Measurements from ENCODE around the gene PODXL.
"Not testable (repeated sequence)": the region's sequence is repeated elsewhere in the genome, so short reads cannot be mapped to it uniquely, and the experiment has no call there.

PODXL gene

DNA sequence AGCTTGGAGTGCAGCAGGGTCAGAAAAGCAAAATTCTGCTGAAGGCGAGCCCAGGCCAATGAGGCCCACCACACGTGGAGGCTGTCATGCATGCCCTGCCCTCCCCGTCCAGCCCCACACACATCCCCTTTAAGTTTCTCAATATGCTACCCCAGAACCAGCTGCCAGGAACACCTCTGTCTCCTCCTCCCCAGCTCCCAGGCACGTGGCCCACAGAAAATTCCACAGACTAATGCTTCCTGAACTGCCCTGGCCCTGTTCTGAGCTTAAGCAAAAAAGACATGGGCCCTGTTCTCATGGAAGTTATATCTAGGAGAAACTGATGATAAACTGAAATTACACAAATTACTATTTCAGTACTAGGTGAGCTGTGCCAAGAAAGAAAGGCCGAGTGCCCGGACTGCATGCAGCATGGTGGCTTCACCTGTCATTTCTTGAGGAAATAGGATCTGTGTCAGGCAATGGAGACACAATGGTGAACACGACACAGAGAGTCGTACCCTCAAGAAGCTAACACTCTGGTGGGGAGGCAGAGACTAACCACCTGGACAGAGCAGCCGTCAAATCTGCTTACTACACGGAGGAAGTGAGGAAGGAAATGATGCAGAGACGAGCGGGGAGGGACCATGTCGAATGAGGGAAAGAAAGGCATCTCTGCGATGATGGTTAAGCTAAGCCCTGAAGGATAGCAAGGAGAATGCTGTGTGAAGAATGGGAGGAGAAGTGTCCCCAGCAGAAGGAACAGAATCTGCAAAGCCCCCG is 44.5 kb downstream of the PODXL start:
- Histone ChIP-seq H3K27me3 (ENCODE audit: control insufficient read depth in 1 of 2, insufficient read depth in 2 of 2, low read length in 2 of 2) (no peaks in the 10 kb centered on the region), H3K9me3 (ENCODE audit: control insufficient read depth in 1 of 2, low read length in 2 of 2) (no peaks in the 10 kb centered on the region), H3K4me1 (ENCODE audit: control insufficient read depth in 1 of 2, insufficient read depth in 2 of 2, low read length in 2 of 2) (peaks cover 12 to 17% of the 10 kb centered on the region in 2 donors), H3K4me3 (ENCODE audit: low read depth in 1 of 2, low read length in 2 of 2) (no peak overlapping the region), H3K27ac (ENCODE audit: low read depth, low read length) (no peak overlapping the region), H3K9ac (ENCODE audit: low read depth in 1 of 2, low read length in 2 of 2) (no peak overlapping the region), H3K36me3 (ENCODE audit: control insufficient read depth in 1 of 2, insufficient read depth in 2 of 2, low read length in 2 of 2) (peaks cover 0 to 3% of the 10 kb centered on the region in 2 donors)

DNA sequence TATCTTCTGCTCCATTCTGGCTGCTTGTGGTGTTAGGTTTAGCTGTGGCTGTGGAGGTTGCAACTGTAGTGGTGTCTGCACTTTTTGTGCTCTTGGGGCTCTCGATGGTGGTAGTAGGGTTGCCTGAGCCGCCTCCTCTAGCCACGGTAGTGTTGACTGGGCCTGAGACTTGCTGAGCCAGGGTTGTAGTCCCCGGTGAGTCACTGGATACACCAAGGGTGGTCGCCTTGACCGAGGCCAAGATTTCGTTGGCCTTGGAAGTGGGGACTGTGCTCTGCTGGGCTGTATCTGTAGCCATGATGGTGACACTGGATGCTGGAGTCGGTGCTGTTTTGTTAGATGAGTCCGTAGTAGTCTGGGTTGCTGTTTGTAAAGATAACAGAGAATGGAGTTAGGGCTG is 45.4 kb downstream of the PODXL start:
- H3K9ac ChIP-seq (ENCODE audit: low read depth in 1 of 2, low read length in 2 of 2): no peak overlapping the region
- peaks cover 17 to 25% of the 10 kb centered on the region in 2 donors for H3K4me1 ChIP-seq (ENCODE audit: control insufficient read depth in 1 of 2, insufficient read depth in 2 of 2, low read length in 2 of 2)
- no peaks in the 10 kb centered on the region for H3K27me3 ChIP-seq (ENCODE audit: control insufficient read depth in 1 of 2, insufficient read depth in 2 of 2, low read length in 2 of 2)
- no peak overlapping the region for H3K4me3 ChIP-seq (ENCODE audit: low read depth in 1 of 2, low read length in 2 of 2)
- H3K9me3 ChIP-seq (ENCODE audit: control insufficient read depth in 1 of 2, low read length in 2 of 2): no peaks in the 10 kb centered on the region
- H3K27ac ChIP-seq (ENCODE audit: low read depth, low read length): no peak overlapping the region
- peaks cover 0 to 3% of the 10 kb centered on the region in 2 donors for H3K36me3 ChIP-seq (ENCODE audit: control insufficient read depth in 1 of 2, insufficient read depth in 2 of 2, low read length in 2 of 2)

DNA sequence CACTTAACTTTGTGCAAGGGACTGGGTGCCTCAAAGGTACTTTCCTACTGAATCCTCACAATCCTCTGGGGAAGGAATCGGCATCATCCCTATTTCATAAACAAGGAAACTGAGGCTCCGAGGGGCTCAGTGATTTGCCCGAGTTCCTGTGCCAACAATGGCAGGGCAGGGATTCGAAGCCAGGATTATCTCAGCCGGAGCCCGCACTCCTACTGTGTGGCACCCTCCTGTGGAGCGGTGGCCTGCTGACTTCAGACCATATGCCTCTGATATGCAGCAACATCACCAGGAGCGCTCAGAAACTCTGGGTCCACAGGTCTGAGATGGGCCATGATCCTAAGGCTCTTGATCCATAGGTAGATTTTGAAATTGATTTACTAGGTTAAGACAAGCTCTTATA is 46.6 kb downstream of the PODXL start:
- Histone ChIP-seq H3K36me3 (ENCODE audit: control insufficient read depth in 1 of 2, insufficient read depth in 2 of 2, low read length in 2 of 2) (peaks cover 0 to 3% of the 10 kb centered on the region in 2 donors), H3K27ac (ENCODE audit: low read depth, low read length) (no peak overlapping the region), H3K4me3 (ENCODE audit: low read depth in 1 of 2, low read length in 2 of 2) (no peak overlapping the region), H3K9me3 (ENCODE audit: control insufficient read depth in 1 of 2, low read length in 2 of 2) (no peaks in the 10 kb centered on the region), H3K27me3 (ENCODE audit: control insufficient read depth in 1 of 2, insufficient read depth in 2 of 2, low read length in 2 of 2) (no peaks in the 10 kb centered on the region), H3K9ac (ENCODE audit: low read depth in 1 of 2, low read length in 2 of 2) (no peak overlapping the region), H3K4me1 (ENCODE audit: control insufficient read depth in 1 of 2, insufficient read depth in 2 of 2, low read length in 2 of 2) (peaks cover 17 to 25% of the 10 kb centered on the region in 2 donors)

DNA sequence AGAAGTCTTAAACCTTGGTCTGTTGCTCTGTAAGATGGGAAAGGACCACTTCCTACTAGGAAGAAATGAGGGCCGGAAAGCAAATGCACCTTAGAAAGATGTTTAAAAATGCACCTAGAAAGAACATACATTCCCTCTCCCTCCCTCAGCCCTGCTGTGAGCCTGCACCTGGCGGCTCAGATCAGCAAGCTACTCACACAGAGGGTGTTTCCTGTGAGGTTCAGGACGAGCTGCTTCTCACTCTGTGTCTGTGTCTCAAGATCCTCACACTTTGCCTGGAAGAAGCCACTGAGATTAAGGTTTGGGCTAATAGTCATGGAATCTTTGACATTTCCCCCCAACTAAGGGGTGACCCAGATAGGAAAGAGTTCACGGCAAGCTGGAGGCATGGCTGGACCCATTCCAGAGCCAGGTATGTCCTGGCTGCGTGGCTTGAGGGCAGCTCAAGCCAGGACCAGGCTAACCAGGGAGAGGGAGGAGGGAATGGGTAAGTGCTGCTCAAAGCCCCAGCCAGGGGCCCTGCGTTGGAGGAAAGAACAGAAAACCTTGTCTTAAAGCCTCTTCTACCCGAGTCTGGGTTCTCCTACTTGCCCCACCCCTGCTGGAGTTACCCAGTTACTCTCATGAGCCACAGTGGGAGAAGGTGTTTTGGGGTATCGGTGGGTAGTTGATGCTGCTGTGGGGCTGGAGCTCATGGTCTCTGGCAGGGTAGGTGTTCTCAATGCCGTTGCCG is 47.5 kb downstream of the PODXL start:
- no peak overlapping the region for H3K9ac ChIP-seq (ENCODE audit: low read depth in 1 of 2, low read length in 2 of 2)
- no peaks in the 10 kb centered on the region for H3K9me3 ChIP-seq (ENCODE audit: control insufficient read depth in 1 of 2, low read length in 2 of 2)

DNA sequence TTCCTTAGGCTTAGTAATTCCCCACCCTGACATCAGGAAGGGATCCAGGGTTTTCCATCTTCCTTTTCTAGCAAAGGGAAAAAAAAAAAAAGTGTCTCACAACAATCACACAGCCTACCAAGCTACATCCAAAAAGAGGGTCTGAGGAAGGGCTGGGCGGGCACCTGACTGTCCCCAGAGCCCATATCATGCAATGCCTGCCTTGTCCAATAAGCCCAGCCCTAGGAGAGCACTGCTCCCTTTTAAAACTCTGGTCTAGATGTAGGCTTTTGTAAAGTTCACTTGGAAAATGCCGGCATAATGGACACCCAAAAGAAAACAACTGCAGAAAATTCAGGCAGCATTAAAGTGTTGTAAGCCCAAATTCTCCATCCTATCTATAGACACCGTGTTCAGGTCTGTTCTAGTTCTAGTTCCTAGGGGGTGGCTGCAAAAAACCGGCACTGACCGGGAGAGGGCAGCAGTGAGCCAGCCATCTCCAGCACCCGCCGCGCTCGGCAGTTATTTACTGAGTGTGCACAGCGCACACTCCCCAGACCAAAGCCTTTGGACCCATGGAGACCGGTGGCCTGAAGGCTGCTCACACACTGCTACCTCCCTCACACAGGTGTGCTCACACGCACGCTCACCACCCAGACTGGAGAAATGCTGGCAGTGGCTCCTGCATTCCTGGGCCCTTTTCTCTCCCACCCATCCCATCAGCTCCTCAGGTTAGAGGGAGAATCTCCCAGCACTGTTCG is 48.7 kb downstream of the PODXL start:
- Histone ChIP-seq H3K27me3 (ENCODE audit: control insufficient read depth in 1 of 2, insufficient read depth in 2 of 2, low read length in 2 of 2) (no peaks in the 10 kb centered on the region), H3K4me1 (ENCODE audit: control insufficient read depth in 1 of 2, insufficient read depth in 2 of 2, low read length in 2 of 2) (peaks cover 16 to 22% of the 10 kb centered on the region in 2 donors), H3K9ac (ENCODE audit: low read depth in 1 of 2, low read length in 2 of 2) (peak overlapping the region in 1 of 2 donors; percentile 45), H3K4me3 (ENCODE audit: low read depth in 1 of 2, low read length in 2 of 2) (peak overlapping the region in 1 of 2 donors; percentile 28), H3K36me3 (ENCODE audit: control insufficient read depth in 1 of 2, insufficient read depth in 2 of 2, low read length in 2 of 2) (peaks cover 0 to 3% of the 10 kb centered on the region in 2 donors), H3K9me3 (ENCODE audit: control insufficient read depth in 1 of 2, low read length in 2 of 2) (no peaks in the 10 kb centered on the region), H3K27ac (ENCODE audit: low read depth, low read length) (no peak overlapping the region)

More for the DNA sequence above, 47.5 kb downstream of the PODXL start:
- Histone ChIP-seq H3K36me3 (ENCODE audit: control insufficient read depth in 1 of 2, insufficient read depth in 2 of 2, low read length in 2 of 2) (peaks cover 0 to 3% of the 10 kb centered on the region in 2 donors), H3K4me3 (ENCODE audit: low read depth in 1 of 2, low read length in 2 of 2) (no peak overlapping the region), H3K27ac (ENCODE audit: low read depth, low read length) (no peak overlapping the region), H3K27me3 (ENCODE audit: control insufficient read depth in 1 of 2, insufficient read depth in 2 of 2, low read length in 2 of 2) (no peaks in the 10 kb centered on the region), H3K4me1 (ENCODE audit: control insufficient read depth in 1 of 2, insufficient read depth in 2 of 2, low read length in 2 of 2) (peaks cover 22 to 25% of the 10 kb centered on the region in 2 donors)

DNA sequence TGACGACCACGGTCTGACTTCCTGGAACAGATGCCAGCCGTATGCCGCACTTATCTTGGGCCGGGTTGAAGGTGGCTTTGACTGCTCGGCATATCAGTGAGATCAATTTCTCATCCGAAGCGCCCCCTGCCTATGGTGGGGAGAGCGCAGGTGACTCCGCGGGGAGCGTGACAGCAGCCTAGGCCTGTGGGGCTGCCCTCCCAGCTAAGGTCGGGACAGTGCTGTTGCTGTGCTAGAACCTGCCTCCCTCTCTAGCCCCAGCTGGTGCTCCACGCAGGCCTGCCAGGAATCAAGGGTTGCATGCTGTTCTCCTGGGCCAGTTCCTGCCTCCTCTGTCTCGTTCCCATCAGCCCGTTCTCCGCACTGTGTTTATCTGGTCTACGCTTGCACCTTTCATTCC is 49.8 kb downstream of the PODXL start:
- H3K9me3 ChIP-seq (ENCODE audit: control insufficient read depth in 1 of 2, low read length in 2 of 2): no peaks in the 10 kb centered on the region
- peaks cover 16 to 22% of the 10 kb centered on the region in 2 donors for H3K4me1 ChIP-seq (ENCODE audit: control insufficient read depth in 1 of 2, insufficient read depth in 2 of 2, low read length in 2 of 2)
- H3K9ac ChIP-seq (ENCODE audit: low read depth in 1 of 2, low read length in 2 of 2): no peak overlapping the region
- peak overlapping the region; percentile 23 to 50 for H3K4me3 ChIP-seq (ENCODE audit: low read depth in 1 of 2, low read length in 2 of 2)
- no peaks in the 10 kb centered on the region for H3K27me3 ChIP-seq (ENCODE audit: control insufficient read depth in 1 of 2, insufficient read depth in 2 of 2, low read length in 2 of 2)
- H3K36me3 ChIP-seq (ENCODE audit: control insufficient read depth in 1 of 2, insufficient read depth in 2 of 2, low read length in 2 of 2): peaks cover 0 to 3% of the 10 kb centered on the region in 2 donors
- no peak overlapping the region for H3K27ac ChIP-seq (ENCODE audit: low read depth, low read length)

DNA sequence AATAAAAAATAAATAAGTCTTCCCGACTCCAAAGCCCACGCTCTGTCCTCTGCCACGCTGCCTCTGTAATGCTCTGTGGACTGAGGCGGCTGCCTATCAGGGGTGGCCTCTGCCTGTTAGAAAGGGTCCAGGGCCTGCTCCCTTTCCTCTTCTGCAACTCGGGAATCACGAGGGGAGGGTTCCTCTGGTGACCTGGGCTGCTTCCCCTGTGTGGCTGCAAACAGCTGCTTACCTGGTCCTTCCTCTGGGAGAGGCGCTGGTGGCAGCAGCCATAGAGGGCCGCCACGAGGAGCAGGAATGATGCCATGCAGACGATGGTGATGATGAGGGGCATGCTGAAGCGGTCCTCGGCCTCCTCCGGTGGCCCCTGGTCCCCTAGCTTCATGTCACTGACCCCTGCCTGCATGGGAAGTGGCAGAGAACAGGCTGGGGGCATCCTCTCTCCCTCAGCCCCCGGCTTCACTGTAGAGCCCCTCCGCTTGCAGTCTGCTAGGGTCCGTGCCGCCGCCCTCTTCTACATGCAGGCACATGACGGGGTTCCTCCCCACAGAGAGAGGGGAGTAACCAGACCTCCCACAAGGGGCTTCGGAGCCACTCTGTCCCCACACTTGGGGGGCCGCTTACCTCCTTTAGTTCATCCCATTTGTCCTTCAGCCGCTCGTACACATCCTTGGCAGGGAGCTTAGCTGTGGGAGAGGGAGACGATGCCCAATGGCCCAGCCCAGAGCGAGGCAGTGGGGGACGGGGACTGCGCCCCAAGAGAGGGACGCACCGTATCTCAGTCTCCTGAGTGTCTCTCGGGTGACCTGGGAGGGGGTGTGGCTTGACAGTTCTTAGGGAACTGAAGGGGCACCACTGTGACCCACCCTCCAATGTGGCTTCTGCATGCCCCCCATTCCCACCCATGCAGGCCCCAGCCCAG is 50.5 kb downstream of the PODXL start:
- peaks cover 0 to 2% of the 10 kb centered on the region in 2 donors for H3K36me3 ChIP-seq (ENCODE audit: control insufficient read depth in 1 of 2, insufficient read depth in 2 of 2, low read length in 2 of 2)
- peak overlapping the region in 1 of 2 donors; percentile 23 for H3K4me3 ChIP-seq (ENCODE audit: low read depth in 1 of 2, low read length in 2 of 2)
- no peak overlapping the region for H3K27ac ChIP-seq (ENCODE audit: low read depth, low read length)
- H3K9me3 ChIP-seq (ENCODE audit: control insufficient read depth in 1 of 2, low read length in 2 of 2): no peaks in the 10 kb centered on the region
- peak overlapping the region in 1 of 2 donors; percentile 18 for H3K9ac ChIP-seq (ENCODE audit: low read depth in 1 of 2, low read length in 2 of 2)
- H3K27me3 ChIP-seq (ENCODE audit: control insufficient read depth in 1 of 2, insufficient read depth in 2 of 2, low read length in 2 of 2): no peaks in the 10 kb centered on the region
- H3K4me1 ChIP-seq (ENCODE audit: control insufficient read depth in 1 of 2, insufficient read depth in 2 of 2, low read length in 2 of 2): peaks cover 16 to 22% of the 10 kb centered on the region in 2 donors

DNA sequence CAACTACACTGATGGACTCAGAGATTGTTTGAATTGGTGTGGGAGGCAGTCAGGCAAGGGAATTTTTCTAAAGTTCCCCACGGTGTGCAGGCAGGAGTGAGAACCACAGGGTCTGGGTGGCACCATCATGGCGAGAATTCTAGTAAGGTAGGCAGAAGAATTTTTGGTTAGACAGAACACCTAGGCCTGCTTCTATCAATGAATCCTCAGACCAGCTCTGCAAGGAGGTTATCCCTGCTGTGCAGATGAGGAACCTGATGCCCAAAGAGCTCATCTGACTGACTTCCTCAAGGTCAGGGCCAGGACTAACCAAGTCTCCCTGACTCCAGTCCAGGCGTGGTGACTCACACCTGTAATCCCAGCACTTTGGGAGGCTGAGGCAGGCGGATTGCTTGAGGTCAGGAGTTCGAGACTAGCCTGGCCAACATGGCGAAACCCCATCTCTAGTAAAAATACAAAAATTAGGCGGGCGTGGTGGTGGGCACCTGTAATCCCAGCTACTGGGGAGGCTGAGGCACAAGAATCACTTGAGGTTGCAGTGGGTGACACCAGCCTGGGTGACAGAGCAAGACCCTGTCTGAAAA is 51.3 kb downstream of the PODXL start:
- not testable (repeated sequence) for H3K36me3 ChIP-seq (ENCODE audit: control insufficient read depth in 1 of 2, insufficient read depth in 2 of 2, low read length in 2 of 2)

More for the DNA sequence above, 51.3 kb downstream of the PODXL start:
- H3K27me3 ChIP-seq (ENCODE audit: control insufficient read depth in 1 of 2, insufficient read depth in 2 of 2, low read length in 2 of 2); H3K27ac ChIP-seq (ENCODE audit: low read depth, low read length); H3K4me3 ChIP-seq (ENCODE audit: low read depth in 1 of 2, low read length in 2 of 2); H3K9me3 ChIP-seq (ENCODE audit: control insufficient read depth in 1 of 2, low read length in 2 of 2); H3K9ac ChIP-seq (ENCODE audit: low read depth in 1 of 2, low read length in 2 of 2): not testable (repeated sequence)
- H3K4me1 ChIP-seq (ENCODE audit: control insufficient read depth in 1 of 2, insufficient read depth in 2 of 2, low read length in 2 of 2): peaks cover 16 to 22% of the 10 kb centered on the region in 2 donors

Data from duodenal mucosa (tissue), 2 donors.